Chondrocyte (in vitro differentiated cells): ENCODE data around the gene PLCB3. TPM values are rescaled to one million over a fixed set of nuclear protein-coding genes. Genes with fewer than 3 reads are reported as not detected.

ENCODE experiments used
- DNase-seq: peaks from one replicate; pipeline ENCODE4 v3.0.0; 2021; ENCODE audit warnings: mixed read lengths, low spot score
- H3K27ac Mint-ChIP-seq: one replicate; pipeline ENCODE4 v1.8.0; 2021; ENCODE audit warnings: mild to moderate bottlenecking, moderate library complexity, mixed read lengths; ENCODE audit not compliant: unreplicated experiment
- H3K27me3 Mint-ChIP-seq: 2 replicates; pipeline ENCODE4 v1.8.0; 2021; ENCODE audit warnings: low read depth, mixed read lengths
- H3K36me3 Mint-ChIP-seq: 2 replicates; pipeline ENCODE4 v1.8.0; 2021; ENCODE audit warnings: low read depth, mixed read lengths
- H3K4me1 Mint-ChIP-seq: 2 replicates; pipeline ENCODE4 v1.8.0; 2021; ENCODE audit warnings: low read depth, mild to moderate bottlenecking, mixed read lengths
- H3K4me3 Mint-ChIP-seq: one replicate; pipeline ENCODE4 v1.8.0; 2021; ENCODE audit warnings: mild to moderate bottlenecking, moderate library complexity, mixed read lengths; ENCODE audit not compliant: unreplicated experiment
- H3K9me3 Mint-ChIP-seq: 2 replicates; pipeline ENCODE4 v1.8.0; 2021; ENCODE audit warnings: low read depth, mixed read lengths
- total RNA-seq: library from RNA; stranded (reverse); gene quantifications from 3 replicates; pipeline ENCODE4 v1.2.1, GENCODE V29; 2021
- TF ChIP-seq, protein P1 (sequence below): fragments of 200-600 bp; sonication (generic); IDR thresholded peaks from 2 replicates; pipeline ENCODE4 v1.5.0; 2021; ENCODE audit warnings: antibody characterized with exemption, mild to moderate bottlenecking, moderate library complexity

Gene PLCB3
- total RNA-seq, 1 donor from 2014 or later: 47.2 TPM

DNA sequence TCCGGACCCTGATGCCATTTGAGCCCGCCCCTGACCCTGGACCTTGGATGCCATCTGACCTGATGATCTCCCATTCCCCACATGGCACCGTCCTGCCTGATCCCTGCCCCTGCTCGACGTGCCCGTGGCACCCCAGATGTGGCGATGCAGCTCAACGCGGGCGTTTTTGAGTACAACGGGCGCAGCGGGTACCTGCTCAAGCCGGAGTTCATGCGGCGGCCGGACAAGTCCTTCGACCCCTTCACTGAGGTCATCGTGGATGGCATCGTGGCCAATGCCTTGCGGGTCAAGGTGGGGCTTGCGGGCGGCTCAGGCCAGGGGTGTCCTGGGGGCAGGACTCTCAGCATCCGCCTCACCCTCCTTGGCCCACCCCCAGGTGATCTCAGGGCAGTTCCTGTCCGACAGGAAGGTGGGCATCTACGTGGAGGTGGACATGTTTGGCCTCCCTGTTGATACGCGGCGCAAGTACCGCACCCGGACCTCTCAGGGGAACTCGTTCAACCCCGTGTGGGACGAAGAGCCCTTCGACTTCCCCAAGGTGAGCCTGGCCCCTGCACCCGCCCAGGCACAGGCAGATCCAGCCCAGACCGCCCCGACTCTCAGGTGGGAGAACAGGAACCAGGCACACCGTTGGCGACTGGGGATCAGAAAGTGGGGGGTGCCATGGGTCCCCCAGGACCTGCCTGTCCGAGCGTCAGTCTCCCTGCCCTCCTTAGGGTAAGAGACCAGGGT, 11.1 kb downstream of the PLCB3 start:
- H3K4me3 Mint-ChIP-seq: no peak overlapping the region
- H3K36me3 Mint-ChIP-seq: peaks cover 36% of the 10 kb centered on the region
- H3K9me3 Mint-ChIP-seq: no peaks in the 10 kb centered on the region
- TF ChIP-seq, protein P1, sequence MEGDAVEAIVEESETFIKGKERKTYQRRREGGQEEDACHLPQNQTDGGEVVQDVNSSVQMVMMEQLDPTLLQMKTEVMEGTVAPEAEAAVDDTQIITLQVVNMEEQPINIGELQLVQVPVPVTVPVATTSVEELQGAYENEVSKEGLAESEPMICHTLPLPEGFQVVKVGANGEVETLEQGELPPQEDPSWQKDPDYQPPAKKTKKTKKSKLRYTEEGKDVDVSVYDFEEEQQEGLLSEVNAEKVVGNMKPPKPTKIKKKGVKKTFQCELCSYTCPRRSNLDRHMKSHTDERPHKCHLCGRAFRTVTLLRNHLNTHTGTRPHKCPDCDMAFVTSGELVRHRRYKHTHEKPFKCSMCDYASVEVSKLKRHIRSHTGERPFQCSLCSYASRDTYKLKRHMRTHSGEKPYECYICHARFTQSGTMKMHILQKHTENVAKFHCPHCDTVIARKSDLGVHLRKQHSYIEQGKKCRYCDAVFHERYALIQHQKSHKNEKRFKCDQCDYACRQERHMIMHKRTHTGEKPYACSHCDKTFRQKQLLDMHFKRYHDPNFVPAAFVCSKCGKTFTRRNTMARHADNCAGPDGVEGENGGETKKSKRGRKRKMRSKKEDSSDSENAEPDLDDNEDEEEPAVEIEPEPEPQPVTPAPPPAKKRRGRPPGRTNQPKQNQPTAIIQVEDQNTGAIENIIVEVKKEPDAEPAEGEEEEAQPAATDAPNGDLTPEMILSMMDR: no peak
- H3K4me1 Mint-ChIP-seq: peaks cover 5% of the 10 kb centered on the region
- DNase-seq: no peak
- peak overlapping the region; percentile 59 for H3K27ac Mint-ChIP-seq
- H3K27me3 Mint-ChIP-seq: no peaks in the 10 kb centered on the region

DNA sequence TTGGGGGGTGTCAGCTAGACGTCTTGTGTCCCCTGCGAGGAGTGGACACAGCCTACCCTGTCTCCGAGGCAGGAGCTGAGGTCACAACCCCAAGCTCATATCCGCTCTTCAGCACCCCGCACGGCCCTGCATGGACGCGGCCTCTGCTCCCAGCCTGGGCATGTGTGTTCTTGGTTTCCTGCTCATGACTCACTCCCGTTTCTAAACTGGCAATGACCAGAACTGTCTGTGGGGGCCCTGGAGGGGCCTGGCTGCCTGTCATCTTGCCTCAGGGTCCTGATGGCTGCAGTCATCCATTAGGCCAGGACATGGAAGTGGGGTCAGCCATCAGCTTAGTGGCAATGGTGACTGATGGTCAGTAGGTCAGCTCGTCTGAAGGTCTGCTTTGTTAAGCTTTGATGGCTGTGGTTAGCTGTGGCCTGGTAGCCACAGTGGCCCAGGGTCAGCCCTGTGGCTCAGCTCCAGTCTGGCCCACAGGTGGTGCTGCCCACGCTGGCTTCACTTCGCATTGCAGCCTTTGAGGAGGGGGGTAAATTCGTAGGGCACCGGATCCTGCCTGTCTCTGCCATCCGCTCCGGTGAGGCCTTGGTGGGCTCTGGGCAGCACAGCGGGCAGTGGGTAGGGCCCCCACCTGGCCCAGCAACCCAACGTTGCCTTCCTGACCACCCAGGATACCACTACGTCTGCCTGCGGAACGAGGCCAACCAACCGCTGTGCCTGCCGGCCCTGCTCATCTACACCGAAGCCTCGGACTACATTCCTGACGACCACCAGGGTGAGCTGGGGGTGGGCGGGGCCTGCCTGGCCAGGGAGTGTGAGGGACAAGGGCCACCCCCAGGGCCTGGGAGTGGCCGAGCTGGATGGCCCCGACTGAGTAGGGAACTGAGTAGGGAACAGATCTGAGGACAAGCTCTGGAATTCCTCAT, 12.0 kb downstream of the PLCB3 start:
- H3K27me3 Mint-ChIP-seq: no peaks in the 10 kb centered on the region
- H3K4me3 Mint-ChIP-seq: no peak overlapping the region
- DNase-seq: no peak
- peaks cover 13% of the 10 kb centered on the region for H3K4me1 Mint-ChIP-seq
- peak overlapping the region; percentile 59 for H3K27ac Mint-ChIP-seq
- TF ChIP-seq, protein P1: no peak
- H3K36me3 Mint-ChIP-seq: peaks cover 30% of the 10 kb centered on the region
- no peaks in the 10 kb centered on the region for H3K9me3 Mint-ChIP-seq

DNA sequence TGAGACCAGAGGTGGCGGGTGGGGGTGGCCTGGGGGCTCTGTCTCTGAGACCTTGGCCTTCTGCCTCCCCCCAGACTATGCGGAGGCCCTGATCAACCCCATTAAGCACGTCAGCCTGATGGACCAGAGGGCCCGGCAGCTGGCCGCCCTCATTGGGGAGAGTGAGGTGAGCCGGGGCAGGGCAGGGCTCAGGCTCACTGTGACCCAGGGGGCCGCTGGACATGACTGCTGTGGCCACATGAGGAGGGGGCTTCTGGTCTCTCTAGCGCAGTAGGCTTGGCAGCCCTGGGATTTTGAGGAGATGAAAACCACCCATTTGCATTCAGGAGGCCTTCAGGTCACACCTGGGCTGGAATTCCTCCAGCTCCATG, 12.6 kb downstream of the PLCB3 start:
- no peak overlapping the region for H3K4me3 Mint-ChIP-seq
- H3K4me1 Mint-ChIP-seq: peaks cover 19% of the 10 kb centered on the region
- TF ChIP-seq, protein P1: no peak
- H3K36me3 Mint-ChIP-seq: peaks cover 28% of the 10 kb centered on the region
- no peaks in the 10 kb centered on the region for H3K9me3 Mint-ChIP-seq
- no peaks in the 10 kb centered on the region for H3K27me3 Mint-ChIP-seq
- no peak for DNase-seq
- no peak overlapping the region for H3K27ac Mint-ChIP-seq

DNA sequence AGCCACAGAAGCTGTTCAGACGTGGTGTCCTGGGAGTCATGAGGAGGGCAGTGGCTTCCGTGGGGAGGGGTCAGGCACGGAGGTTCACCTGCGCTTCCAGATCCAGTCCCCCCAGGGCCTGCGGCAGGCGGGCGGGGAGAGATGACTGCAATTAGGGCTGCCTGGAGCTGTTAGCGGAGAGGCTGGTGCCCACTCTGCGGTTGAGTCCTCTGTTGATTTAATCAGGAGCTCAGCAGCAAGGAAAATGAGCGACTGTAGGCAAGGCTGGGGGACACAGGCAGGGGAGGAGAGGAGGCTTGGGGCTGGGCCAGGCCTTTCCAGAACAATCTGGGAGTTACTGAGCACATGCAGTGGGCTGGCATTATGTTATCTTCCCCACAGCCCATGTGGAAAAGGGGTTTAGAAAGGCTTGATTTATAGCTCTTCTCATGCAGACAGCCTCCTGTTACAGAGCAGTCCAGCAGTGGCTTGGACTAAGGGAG, 13.1 kb downstream of the PLCB3 start:
- H3K4me3 Mint-ChIP-seq: no peak overlapping the region
- peaks cover 26% of the 10 kb centered on the region for H3K36me3 Mint-ChIP-seq
- H3K27ac Mint-ChIP-seq: no peak overlapping the region
- no peaks in the 10 kb centered on the region for H3K9me3 Mint-ChIP-seq
- peaks cover 21% of the 10 kb centered on the region for H3K4me1 Mint-ChIP-seq
- DNase-seq: no peak
- no peaks in the 10 kb centered on the region for H3K27me3 Mint-ChIP-seq
- TF ChIP-seq, protein P1: no peak
